DND-41 (cell line): Measurements from ENCODE around the gene KLK1.

Experiments used
- ATAC-seq: fragments of 200-7000 bp; cut with Tn5 transposase; 3 replicates; pipeline ENCODE4 v1.9.1; 2021; ENCODE audit warnings: low read depth; ENCODE audit not compliant: insufficient read depth
- DNase-seq: peaks from one replicate; pipeline ENCODE4 v3.0.0-alpha.2; 2020
- H2AFZ ChIP-seq: 2 replicates; pipeline ENCODE4 v1.6.0; 2012; ENCODE audit warnings: low read depth, low read length
- H3K27ac ChIP-seq: 2 replicates; pipeline ENCODE4 v1.5.1; 2012; ENCODE audit warnings: low read length, inconsistent platforms
- H3K27me3 ChIP-seq: fragments of 200-600 bp; sonication (generic); 2 replicates; pipeline ENCODE4 v1.6.0; 2012; ENCODE audit warnings: low read length, mild to moderate bottlenecking, inconsistent platforms; ENCODE audit not compliant: insufficient read depth, poor library complexity
- H3K36me3 ChIP-seq: 2 replicates; pipeline ENCODE4 v1.5.1; 2012; ENCODE audit warnings: low read length, inconsistent platforms; ENCODE audit not compliant: insufficient read depth
- H3K4me1 ChIP-seq: 2 replicates; pipeline ENCODE4 v1.5.1; 2012; ENCODE audit warnings: mild to moderate bottlenecking, low read length; ENCODE audit not compliant: insufficient read depth
- H3K4me2 ChIP-seq: 2 replicates; pipeline ENCODE4 v1.6.0; 2012; ENCODE audit warnings: mild to moderate bottlenecking, moderate library complexity, low read length, inconsistent platforms; ENCODE audit not compliant: insufficient read depth
- H3K4me3 ChIP-seq, 2 experiments: fragments of 200-600 bp in 1 of 2; shearing (Covaris generic) in 1 of 2; 2 replicates each; pipeline ENCODE4 v1.5.1; 2012 to 2016; ENCODE audit warnings: inconsistent platforms in 2 of 2, low read length in 2 of 2, mild to moderate bottlenecking in 2 of 2, low read depth in 1 of 2, moderate library complexity in 1 of 2
- H3K79me2 ChIP-seq: 2 replicates; pipeline ENCODE4 v1.6.0; 2012; ENCODE audit warnings: low read length, inconsistent platforms; ENCODE audit not compliant: insufficient read depth
- H3K9ac ChIP-seq: 2 replicates; pipeline ENCODE4 v1.6.0; 2012; ENCODE audit warnings: low read depth, mild to moderate bottlenecking, inconsistent platforms, low read length, moderate library complexity
- H3K9me3 ChIP-seq: 2 replicates; pipeline ENCODE4 v1.5.1; 2012; ENCODE audit warnings: low read length, moderate library complexity, mild to moderate bottlenecking, inconsistent platforms; ENCODE audit not compliant: insufficient read depth, severe bottlenecking
- H4K20me1 ChIP-seq: 2 replicates; pipeline ENCODE4 v1.6.0; 2012; ENCODE audit warnings: low read length; ENCODE audit not compliant: insufficient read depth
- EZH2 ChIP-seq: IDR thresholded peaks from 3 replicates; pipeline ENCODE4 v1.6.1; 2012; ENCODE audit warnings: borderline replicate concordance, low read depth, mild to moderate bottlenecking, moderate library complexity, low read length, inconsistent platforms; ENCODE audit not compliant: severe bottlenecking
- TF ChIP-seq, protein P1 (sequence below): IDR thresholded peaks from 2 replicates; pipeline ENCODE4 v1.5.1; 2012; ENCODE audit warnings: borderline replicate concordance, low read length, moderate library complexity, mild to moderate bottlenecking; ENCODE audit not compliant: poor library complexity, severe bottlenecking; ENCODE audit errors: extremely low read depth

The KLK1 gene

DNA sequence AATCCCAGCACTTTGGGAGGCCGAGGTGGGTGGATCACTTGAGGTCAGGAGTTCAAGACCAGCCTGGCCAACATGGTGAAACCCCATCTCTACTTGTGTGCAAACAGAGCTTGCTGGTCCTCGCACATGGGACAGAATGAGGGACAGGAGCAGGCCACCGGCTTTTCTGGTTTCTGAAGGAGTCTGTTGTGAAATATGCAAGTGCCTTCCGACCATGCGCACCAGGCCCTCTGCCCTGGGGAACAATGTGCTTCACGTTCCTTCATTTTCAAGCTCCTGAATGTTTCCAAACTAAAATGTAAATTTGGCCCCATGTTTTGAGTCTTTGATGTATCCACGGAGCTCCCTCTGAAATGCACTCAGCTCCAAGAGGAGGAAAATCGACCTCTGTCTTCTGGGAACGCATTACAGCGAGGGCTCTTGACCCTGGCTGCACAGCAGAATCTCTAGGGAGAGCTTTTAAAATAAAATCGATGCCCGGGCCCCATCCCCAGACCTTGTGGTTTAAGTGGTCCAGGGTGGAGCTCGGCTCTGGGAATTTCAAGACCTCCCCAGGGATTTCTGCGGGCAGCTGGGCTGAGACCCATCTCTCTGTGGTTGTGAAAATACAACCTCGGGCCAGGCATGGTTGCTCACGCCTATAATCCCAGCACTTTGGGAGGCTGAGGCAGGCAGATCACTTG lies 42.7 kb downstream of the KLK1 start:
- TF ChIP-seq, protein P1, sequence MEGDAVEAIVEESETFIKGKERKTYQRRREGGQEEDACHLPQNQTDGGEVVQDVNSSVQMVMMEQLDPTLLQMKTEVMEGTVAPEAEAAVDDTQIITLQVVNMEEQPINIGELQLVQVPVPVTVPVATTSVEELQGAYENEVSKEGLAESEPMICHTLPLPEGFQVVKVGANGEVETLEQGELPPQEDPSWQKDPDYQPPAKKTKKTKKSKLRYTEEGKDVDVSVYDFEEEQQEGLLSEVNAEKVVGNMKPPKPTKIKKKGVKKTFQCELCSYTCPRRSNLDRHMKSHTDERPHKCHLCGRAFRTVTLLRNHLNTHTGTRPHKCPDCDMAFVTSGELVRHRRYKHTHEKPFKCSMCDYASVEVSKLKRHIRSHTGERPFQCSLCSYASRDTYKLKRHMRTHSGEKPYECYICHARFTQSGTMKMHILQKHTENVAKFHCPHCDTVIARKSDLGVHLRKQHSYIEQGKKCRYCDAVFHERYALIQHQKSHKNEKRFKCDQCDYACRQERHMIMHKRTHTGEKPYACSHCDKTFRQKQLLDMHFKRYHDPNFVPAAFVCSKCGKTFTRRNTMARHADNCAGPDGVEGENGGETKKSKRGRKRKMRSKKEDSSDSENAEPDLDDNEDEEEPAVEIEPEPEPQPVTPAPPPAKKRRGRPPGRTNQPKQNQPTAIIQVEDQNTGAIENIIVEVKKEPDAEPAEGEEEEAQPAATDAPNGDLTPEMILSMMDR, result no peak
- TF ChIP-seq EZH2, result no peak
- H4K20me1 ChIP-seq, result peaks cover 10% of the 10 kb centered on the region; the same call in 1 of the 2 replicates

DNA sequence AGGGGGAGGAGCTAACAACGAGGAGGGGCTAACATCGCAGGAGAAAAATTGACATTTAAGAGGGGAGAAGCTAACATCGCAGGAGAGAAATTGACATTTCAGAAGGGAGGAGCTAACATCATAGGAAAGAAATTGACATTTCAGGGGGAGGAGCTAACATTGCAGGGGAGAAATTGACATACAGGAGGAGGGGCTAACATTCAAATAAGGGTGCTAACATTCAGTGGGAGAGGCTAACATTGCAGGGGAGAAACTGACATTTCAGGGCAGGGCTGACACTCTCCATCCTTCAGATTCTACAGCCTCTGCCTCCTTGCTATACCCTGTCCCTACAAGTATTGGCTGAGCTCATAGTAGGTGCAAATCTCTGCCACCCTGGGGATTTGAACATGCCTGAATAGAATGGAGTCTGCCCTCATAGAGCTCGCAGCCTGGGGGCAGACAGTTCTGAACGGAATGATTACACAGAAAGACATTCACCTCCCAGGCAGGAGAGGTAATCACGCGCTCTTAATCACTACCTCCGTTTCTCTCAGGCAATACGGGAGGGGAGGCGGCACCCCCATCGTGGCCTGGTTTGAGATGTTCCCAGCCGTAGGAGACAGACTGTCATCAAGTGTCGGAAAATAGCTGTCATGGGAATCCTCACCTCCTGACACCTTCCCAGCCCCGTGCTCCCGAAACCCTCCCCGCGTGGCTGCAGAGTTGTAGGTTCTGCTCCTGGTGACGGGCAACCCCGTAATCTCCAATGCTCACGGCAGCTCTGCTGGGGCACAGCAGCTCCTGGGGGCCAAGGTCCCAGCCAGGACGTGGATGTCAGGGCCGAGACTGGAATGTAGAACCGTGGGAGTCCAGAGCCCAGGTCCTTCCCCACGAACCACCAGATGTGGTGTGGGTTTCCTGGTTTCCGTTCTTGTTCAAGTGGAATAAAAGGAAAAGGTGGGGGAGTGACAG lies 43.8 kb downstream of the KLK1 start:
- peaks cover 10% of the 10 kb centered on the region; the same call in 1 of the 2 replicates for H4K20me1 ChIP-seq

More for the DNA sequence above, 42.7 kb downstream of the KLK1 start:
- DNase-seq (no peak), ATAC-seq (no peak)
- Histone ChIP-seq H3K36me3 (no peaks in the 10 kb centered on the region), H3K79me2 (no peaks in the 10 kb centered on the region), H3K27ac (no peak overlapping the region), H3K4me2 (no peak overlapping the region), H3K4me1 (peaks cover 13% of the 10 kb centered on the region), H3K9ac (no peak overlapping the region), H3K9me3 (no peaks in the 10 kb centered on the region), H3K4me3 (no peak overlapping the region), H2AFZ (no peak overlapping the region), H3K27me3 (peaks cover 24% of the 10 kb centered on the region)

DNA sequence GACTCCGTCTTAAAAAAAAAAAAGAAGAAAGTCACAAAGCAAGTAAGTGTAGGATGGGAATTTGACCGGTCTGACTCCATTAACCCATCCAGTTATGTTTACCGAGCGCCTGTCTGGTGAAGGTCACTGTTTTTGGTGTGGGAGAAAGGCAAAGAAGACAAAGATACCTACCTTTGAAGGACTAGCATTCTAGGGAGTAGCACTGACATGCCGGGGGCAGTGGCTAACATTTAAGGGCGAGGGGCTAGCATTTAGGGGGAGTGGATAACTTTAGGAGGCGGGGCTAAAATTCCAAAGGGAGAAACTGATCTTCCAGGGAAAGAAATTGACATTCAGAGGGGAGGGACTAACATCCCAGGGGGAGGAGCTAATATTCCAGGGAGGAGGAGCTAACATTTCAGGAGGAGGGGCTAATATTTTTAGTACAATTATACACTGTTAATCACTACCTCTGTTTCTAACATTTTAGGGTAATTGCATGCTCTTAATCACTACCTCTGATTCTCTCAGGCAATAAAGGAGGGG lies 44.6 kb downstream of the KLK1 start:
- Histone ChIP-seq H3K9ac (no peak overlapping the region), H3K36me3 (no peaks in the 10 kb centered on the region), H3K4me2 (no peak overlapping the region), H3K4me1 (peaks cover 13% of the 10 kb centered on the region), H3K9me3 (no peaks in the 10 kb centered on the region), H3K27me3 (peaks cover 24% of the 10 kb centered on the region), H3K4me3 (no peak overlapping the region), H3K27ac (no peak overlapping the region), H4K20me1 (peaks cover 10% of the 10 kb centered on the region; the same call in 1 of the 2 replicates), H2AFZ (no peak overlapping the region), H3K79me2 (no peaks in the 10 kb centered on the region)
- DNase-seq (no peak), ATAC-seq (no peak)
- TF ChIP-seq, protein P1, result no peak
- TF ChIP-seq EZH2, result no peak

More for the DNA sequence above, 43.8 kb downstream of the KLK1 start:
- H3K4me3 ChIP-seq, result no peak overlapping the region
- no peak for ATAC-seq
- TF ChIP-seq, protein P1, result no peak
- no peak for TF ChIP-seq EZH2
- H3K36me3 ChIP-seq, result no peaks in the 10 kb centered on the region
- H3K27ac ChIP-seq, result no peak overlapping the region
- H3K27me3 ChIP-seq, result peaks cover 24% of the 10 kb centered on the region
- DNase-seq, result no peak
- H3K9me3 ChIP-seq, result no peaks in the 10 kb centered on the region
- no peaks in the 10 kb centered on the region for H3K79me2 ChIP-seq
- no peak overlapping the region for H3K4me2 ChIP-seq
- H2AFZ ChIP-seq, result no peak overlapping the region
- H3K4me1 ChIP-seq, result peaks cover 13% of the 10 kb centered on the region
- no peak overlapping the region for H3K9ac ChIP-seq
